HG02970 (cell line): ENCODE results near the gene CBX2.
"Not testable (repeated sequence)": the region's sequence is repeated elsewhere in the genome, so short reads cannot be mapped to it uniquely, and the experiment has no call there.

Experiments
- ATAC-seq: cut with Tn5 transposase; IDR thresholded peaks from one replicate; pipeline ENCODE4 v1.9.1; 2021; ENCODE audit warnings: mild to moderate bottlenecking, moderate library complexity, moderate number of reproducible peaks; ENCODE audit not compliant: unreplicated experiment, low FRiP score

Gene CBX2

DNA sequence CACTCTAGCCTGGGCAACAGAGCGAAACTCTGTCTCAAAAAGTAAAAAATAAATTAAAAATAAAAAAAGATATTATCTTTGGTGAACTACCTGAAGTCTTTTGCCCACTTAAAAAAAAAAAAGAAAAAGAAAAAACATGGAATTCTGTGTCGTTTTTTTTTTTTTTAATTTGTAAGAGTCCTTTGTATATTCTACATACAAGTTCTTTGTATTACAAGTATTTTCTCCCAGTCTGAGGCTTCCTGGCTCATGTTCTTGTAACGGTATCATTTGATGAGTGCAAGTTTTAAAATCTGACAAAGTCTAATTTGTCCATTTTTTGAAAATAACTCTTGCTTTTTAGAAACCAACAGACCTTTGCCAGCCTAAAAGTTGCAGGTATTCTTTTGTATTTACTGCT, 12.2 kb upstream of the CBX2 start:
- ATAC-seq, result no peak

DNA sequence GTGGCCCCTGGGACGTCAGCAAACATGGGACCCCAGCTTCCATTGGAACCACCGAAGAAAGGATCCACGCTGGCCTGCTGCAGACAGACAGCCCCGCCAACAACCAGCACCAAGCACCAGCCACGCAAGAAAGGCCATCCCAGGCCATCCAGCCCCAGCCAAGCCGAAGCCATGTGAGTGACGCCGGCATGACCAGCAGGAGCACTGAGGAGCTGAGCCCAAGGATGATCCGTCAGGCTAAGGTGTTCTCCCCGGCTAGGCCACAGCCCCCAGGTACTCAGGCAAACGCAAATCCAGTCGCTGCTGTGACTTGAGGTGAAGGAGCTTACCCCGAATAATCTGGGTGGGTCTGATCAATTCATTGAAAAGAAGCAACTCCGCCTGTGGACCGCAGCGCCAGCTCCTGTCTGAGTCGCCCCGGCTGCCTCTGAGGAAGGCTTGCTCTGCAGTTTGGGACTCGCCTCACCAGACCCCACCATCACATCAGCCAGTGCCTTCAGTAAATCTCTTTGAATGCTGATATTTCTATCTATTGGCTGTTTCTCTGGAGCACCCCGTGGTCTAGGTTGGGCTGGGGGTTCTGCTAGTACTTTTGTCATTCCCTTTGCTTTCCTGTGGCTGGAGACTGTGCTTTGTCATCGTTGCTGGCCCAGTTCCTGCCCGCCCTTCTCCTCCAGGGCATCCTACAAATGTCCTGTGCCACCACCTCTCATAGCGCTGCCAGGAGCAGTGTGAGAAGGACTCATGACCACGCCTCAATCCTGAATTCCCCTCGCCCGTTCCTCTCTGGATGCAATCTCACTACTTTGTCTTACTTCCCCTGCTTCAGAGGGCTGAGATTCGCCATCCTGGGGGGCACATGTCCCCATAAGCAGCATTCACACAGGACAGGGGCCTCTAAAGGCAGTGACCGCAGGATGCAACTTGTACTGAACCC, 8.1 kb upstream of the CBX2 start:
- ATAC-seq, result no peak

DNA sequence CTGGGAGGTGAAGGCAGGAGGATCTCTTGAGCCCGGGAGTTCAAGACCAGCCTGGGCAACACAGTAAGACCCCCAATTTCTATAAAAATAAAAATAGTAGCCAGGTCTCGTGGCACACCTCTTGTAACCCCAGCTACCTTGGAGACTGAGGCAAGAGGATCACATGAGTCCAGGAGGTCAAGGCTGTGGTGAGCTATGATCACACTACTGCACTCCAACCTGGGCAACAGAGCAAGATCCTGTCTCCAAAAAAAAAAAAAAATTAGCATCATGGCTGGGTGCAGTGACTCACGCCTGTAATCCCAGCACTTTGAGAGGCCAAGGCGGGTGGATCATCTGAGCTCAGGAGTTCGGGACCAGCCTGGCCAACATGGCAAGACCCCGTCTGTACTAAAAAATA, 6.7 kb upstream of the CBX2 start:
- no peak for ATAC-seq

DNA sequence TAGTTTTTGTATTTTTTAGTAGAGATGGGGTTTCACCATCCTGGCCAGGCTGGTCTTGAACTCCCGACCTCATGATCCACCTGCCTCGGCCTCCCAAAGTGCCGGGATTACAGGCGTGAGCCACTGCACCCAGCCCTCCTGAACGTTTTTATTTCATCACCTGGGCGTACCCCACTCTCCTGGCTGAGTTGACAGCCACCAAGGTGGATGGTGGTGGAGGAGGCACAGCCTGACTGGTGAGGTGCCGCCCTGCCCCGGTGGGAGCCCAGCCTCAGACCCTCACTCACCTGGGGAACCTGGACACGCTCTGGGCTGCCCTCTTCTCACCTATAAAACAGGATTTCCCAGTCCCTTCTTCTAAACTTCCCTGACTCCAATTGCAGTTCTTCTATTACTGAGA, 5.2 kb upstream of the CBX2 start:
- not testable (repeated sequence) for ATAC-seq

DNA sequence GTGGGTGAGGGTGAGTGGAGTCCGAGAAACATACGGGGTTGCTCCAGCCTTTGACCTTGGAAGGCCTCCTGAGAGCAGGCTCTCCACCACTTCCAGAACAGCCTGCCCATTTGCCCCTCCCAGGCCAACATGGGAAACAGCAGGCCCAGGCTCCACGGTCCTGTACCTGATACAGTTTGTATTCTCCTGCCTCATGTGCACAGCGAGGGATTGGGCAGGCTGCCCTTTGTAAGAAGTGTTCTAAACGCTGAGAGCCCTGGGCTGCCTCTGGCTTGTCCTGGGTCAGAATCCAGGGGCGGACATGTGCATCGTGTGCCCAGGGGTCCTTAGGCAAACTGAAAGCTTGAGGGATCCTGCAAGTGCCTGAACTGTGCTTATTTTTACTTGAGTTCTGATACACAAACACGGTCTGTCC, 3.4 kb upstream of the CBX2 start:
- no peak for ATAC-seq

DNA sequence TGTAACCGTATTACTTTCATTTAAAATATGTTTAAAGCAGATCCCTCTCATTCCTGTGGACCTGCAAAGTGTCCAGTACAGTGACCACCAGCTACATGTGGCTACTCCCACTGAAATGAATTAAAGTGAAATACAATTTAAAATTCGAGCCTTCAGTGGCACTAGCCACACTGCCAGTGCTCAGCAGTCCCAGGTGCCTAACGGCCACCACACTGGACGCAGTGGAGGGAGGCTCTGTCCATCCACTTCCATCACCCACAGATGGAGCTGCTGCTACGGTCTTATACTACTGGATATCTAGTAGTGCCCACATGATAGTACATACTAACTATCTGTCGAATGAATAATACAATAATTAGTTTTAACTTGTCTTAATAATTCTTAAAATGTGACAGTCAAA, 2.3 kb upstream of the CBX2 start:
- ATAC-seq, result no peak

DNA sequence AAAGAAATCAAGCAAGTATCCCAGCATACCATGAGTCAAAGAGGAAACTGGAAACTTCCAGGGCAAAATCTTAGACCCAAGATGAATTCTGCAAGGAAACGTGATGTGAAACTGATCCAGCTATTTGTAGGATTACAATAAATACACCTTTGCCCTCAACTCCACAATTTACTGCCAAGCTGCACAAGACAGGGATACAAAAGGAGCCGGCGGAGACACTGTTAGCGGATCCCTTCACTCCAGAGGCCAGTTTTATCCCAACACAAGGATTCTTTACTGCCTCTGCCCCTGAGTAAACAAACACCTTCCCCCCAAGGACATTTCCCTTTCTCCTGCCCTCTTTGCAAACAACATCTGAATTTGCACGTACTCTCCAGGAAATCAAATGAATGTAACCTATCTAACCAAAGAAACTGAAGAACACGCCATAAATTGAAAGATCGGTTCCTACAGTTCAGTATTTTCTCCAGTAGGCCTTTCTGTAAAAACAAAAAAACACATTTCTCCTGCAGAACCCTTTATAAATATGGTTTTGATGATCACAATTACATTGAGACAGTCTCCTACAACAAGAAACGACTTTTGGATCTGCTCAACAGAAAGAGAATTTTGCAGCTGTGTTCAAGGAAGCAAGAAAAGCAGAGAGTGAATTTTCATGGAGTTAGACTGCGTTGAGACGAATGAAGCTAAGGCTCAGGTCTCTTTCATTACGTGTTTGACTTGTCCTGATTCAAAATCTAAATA, 1.4 kb upstream of the CBX2 start:
- no peak for ATAC-seq

DNA sequence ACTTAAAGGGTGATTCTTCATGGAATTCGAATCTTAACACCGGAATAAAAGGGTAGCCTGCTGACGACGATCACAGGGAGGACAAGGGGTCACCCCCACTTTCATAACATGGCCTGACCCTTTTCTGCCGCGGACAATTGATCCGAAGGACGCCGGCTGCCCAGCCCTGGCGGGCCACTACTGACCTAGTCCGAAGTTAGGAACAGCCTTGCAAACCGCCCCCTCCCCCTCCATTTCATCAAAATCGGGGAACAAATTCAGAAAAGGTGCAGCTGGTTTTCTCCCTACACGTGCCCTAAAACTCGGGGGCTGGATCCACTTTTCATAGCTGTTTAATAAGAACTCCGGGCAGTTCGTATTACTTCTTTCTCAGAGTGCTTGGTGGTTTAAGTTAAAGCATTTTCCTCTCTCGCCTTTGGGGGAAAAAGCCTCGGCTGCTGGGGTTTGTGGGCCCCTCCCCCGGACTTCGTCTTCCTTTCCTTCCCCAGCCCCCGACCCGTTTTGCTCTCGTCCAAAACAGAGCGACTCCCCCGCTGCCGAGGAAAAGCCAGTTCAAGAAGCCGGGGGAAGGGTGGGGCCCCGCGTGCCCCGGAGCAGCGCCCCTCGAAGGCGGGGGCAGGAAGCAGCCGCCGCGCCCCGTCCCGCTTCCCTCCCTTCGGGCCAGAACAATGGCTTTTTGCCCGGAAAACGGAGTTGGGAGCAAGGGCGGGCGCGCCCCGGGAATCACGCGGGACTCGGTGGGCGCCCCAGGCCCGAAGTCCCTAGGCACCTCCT, 641 bp upstream of the CBX2 start:
- peak; percentile 18 for ATAC-seq

DNA sequence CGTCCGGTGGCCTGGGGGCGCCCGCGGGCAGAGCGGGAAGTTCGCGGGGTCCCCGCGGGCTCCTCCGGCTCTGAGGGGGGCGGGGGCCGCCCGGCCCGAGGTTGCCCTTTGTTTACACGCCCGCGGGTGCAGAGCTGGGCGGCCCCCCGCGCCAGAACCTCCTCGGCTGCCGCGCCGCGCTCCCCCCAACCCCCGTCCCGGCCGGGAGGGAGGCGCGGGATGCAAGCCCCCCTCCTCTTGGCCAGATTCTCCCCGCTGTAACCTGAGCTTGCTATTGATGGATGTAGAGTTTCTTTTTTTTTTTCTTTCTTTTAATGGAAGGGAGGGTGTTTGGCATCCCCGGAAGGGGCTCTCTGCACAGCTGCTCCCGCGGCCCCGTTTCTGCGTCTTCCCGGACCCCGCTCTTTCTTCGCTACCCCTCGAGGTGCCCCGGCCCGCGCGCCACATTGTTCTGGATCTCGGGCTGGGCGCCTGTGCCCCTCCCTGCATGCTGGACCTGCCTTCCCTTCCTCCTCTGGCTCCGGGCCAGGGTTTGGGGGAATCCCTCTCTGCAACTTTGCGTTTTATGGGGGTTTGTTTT, 646 bp downstream of the CBX2 start:
- no peak for ATAC-seq

DNA sequence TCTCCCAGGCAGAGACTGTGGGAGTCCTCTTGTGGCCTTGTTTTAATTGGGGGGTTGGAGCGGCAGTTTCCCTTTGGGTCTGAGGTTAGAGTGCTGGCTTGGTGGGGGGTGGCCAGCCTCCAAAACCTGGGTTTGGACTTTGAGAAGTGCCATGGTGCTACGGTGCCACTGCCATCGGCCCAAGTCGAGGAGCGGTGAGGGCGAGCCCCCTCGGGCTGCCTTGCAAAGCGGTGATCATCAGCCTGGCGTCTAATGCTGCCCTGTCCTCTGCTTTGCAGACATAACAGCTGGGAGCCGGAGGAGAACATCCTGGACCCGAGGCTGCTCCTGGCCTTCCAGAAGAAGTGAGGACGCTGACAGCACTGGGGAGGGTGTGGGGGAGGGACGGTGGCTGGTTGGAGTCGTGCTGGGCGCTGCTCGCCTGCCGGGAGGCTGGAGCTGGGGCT, 1.2 kb downstream of the CBX2 start:
- no peak for ATAC-seq

DNA sequence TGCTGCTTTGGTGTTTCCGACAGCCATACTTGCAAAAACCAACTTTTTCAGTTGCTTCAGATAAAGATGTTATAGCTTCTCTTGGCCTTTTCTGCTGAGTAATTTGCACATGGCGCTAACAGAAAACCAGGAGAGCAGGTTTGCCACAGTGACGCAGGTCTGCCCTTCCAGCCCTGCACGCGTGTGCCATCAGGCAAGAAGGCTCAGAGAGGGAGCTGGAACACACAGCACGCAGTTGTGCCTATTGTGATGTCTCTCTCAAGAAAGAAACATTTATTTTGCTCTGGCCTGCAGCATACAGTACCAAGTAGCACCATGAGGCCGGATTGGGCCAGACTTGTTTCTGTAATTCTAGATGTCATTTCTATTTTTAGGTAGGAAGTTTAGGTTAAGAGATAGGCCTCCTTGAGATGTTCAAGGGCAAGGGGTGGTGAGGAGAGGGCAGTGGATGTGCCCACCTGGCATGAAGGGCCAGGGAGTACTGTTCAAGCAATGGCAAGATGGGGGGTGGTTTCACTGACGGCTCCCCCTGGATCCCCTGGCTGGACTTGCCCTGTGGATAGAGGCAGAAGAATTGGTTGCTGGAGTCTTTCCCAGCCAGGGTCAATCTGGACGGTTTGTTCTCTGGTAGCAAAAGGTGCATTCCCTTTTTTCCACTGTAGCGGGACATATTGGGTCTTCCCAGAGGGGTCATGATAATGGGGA, 1.9 kb downstream of the CBX2 start:
- ATAC-seq, result no peak

DNA sequence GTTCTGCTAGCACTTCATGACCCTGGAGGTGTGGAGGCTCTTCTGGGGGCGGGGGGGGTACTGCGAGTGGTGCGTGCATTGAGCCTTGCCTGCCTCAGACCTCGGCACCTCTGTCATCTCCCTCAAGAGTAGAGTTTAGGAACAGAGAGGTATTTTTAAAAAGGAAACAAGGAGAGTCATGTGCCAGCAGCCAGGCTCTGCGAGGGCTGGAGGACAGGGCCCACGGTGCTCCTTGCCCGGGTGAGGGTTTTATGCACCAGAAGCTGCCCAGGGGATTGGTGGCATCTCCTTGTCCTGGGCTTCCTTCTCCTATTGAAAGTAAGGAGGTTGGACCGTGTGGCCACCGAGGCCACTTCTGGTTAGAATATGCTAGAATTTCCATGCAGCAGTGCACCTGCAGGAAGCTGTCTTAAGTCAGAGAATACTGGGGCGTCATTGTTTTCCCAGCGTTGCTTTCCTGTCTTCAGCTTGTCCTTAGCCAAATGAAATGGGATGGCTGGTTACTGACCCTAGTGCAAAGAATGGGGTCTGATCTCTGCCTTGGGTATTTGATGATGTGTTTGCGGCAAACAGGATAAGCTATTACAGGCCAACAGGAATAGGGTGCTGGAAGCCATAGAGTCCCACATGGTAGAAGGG, 3.2 kb downstream of the CBX2 start:
- ATAC-seq, result no peak

DNA sequence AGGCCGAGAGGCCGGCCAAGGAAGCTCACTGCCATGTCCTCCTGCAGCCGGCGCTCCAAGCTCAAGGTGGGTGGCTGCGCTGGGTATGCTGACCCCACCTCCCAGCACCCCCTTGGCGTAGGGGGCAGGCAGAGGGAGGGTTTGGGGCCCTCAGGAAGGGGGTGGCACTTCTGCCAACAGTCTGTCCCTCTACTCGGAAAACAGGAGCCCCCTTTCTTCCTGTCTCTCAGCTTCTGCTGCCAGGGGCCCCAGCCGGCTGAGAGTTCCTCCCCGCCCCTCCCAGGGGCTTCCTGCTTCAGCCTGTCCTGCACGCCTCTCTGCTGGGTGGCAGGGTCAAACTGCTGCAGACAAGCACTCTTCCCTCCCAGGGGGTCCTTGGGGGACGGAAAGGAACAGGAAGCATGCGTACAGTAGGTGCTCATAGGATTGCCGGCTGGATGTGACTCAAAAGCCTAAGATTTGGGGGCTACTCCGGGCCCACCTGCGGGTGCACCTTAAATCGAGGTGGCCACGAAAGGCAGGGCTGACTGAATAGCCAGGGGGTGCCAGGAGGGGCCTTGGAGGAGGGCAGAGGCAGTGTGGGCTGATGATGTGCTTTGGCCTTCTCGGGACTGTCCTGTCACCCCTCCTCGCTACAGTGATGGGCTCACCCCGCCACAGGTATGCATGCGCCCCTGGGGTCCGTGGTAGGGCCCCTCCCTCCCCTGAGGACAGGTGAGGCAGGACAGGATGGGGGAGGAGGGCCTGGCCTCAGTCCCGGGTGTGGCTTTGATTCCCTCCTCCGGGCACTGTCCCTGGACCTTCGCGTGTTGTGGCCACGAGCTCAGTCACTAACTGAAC, 4.0 kb downstream of the CBX2 start:
- ATAC-seq, result no peak

DNA sequence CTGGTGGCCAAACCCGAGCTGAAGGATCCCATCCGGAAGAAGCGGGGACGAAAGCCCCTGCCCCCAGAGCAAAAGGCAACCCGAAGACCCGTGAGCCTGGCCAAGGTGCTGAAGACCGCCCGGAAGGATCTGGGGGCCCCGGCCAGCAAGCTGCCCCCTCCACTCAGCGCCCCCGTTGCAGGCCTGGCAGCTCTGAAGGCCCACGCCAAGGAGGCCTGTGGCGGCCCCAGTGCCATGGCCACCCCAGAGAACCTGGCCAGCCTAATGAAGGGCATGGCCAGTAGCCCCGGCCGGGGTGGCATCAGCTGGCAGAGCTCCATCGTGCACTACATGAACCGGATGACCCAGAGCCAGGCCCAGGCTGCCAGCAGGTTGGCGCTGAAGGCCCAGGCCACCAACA, 5.9 kb downstream of the CBX2 start:
- no peak for ATAC-seq

DNA sequence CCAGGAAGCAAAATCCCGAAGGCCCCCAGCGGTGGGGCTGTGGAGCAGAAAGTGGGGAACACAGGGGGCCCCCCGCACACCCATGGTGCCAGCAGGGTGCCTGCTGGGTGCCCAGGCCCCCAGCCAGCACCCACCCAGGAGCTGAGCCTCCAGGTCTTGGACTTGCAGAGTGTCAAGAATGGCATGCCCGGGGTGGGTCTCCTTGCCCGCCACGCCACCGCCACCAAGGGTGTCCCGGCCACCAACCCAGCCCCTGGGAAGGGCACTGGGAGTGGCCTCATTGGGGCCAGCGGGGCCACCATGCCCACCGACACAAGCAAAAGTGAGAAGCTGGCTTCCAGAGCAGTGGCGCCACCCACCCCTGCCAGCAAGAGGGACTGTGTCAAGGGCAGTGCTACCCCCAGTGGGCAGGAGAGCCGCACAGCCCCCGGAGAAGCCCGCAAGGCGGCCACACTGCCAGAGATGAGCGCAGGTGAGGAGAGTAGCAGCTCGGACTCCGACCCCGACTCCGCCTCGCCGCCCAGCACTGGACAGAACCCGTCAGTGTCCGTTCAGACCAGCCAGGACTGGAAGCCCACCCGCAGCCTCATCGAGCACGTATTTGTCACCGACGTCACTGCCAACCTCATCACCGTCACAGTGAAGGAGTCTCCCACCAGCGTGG, 6.5 kb downstream of the CBX2 start:
- no peak for ATAC-seq

DNA sequence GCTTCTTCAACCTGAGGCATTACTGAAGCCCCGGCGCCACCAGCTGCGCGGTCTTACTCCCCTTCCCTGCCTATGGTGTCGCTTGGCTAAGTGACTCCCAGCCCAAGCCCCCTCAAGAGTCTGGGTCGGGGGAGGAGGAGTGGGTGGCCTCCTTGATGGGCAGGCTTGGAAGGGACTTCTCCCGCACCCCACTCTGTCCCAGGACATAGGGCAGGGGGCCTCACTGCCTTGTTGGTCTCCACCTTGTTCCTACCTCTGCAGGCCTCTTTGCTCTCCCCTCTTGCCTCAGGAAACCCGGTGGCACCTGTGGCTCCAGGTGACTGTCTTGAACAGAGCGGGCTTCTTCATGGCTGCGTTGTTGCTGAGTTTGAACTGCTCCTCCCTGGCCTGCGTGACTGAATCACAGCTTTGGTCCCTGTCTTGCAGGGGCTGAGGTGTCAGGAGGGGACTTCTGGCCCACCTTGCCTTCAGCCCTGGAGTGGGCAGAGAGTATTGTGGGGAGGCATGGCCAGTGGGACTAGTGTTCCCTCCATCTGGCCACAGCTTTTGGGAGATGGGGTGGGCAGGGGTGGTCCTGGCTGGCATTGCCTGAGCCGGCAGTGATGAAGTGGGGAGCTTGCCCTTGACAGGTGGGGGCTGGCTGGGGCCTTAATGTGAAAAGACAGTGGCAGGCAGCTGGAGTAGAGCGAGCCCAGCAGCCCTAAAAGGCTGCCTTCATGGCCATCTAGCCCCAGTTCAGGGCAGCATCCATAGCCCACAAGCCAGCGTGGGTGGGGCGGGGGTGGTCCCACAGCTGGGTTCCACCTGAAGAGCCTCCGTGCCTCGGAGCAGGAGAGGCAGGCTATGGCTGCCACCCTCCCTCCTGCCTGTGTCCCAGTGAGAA, 7.3 kb downstream of the CBX2 start:
- no peak for ATAC-seq
